H9 (cell line): ENCODE measurements around the gene UCP2. TPM values are rescaled to one million over a fixed set of nuclear protein-coding genes. Genes with fewer than 3 reads are reported as not detected.

Experiments
- DNase-seq: peaks from one replicate; pipeline ENCODE4 v3.0.0-alpha.2; 2017
- H2AFZ ChIP-seq: one replicate; pipeline ENCODE4 v1.6.1; 2013; ENCODE audit warnings: mild to moderate bottlenecking, low read length, control low read depth, moderate library complexity
- H2AK5ac ChIP-seq: 2 replicates; pipeline ENCODE4 v1.6.1; 2013; ENCODE audit warnings: low read length, control low read depth, mixed read lengths; ENCODE audit not compliant: insufficient read length
- H2BK120ac ChIP-seq: one replicate; pipeline ENCODE4 v1.6.1; 2013; ENCODE audit warnings: low read depth, mild to moderate bottlenecking, low read length, control low read depth, inconsistent platforms; ENCODE audit not compliant: poor library complexity, severe bottlenecking
- H2BK12ac ChIP-seq: 2 replicates; pipeline ENCODE4 v1.6.1; 2013; ENCODE audit warnings: low read length, control low read depth, mixed read lengths, low read depth; ENCODE audit not compliant: insufficient read length
- H2BK15ac ChIP-seq: 2 replicates; pipeline ENCODE4 v1.6.1; 2013; ENCODE audit warnings: low read depth, low read length, control low read depth
- H2BK20ac ChIP-seq: one replicate; pipeline ENCODE4 v1.6.1; 2013; ENCODE audit warnings: low read depth, mild to moderate bottlenecking, low read length, control low read depth, inconsistent platforms; ENCODE audit not compliant: poor library complexity, severe bottlenecking
- H2BK5ac ChIP-seq: 2 replicates; pipeline ENCODE4 v1.6.1; 2013; ENCODE audit warnings: low read length, control low read depth, mixed read lengths; ENCODE audit not compliant: insufficient read length
- H3K14ac ChIP-seq: 2 replicates; pipeline ENCODE4 v1.6.1; 2013; ENCODE audit warnings: low read length, control low read depth; ENCODE audit not compliant: insufficient read depth
- H3K18ac ChIP-seq: 2 replicates; pipeline ENCODE4 v1.6.1; 2013; ENCODE audit warnings: low read depth, mild to moderate bottlenecking, mixed read lengths, low read length, control low read depth; ENCODE audit not compliant: insufficient read length
- H3K23ac ChIP-seq: 2 replicates; pipeline ENCODE4 v1.6.1; 2013; ENCODE audit warnings: low read length, control low read depth, mixed read lengths, low read depth; ENCODE audit not compliant: insufficient read length
- H3K23me2 ChIP-seq: 2 replicates; pipeline ENCODE4 v1.6.1; 2013; ENCODE audit warnings: low read depth, mild to moderate bottlenecking, mixed read lengths, low read length, control low read depth; ENCODE audit not compliant: insufficient read length, poor library complexity, severe bottlenecking
- H3K27ac ChIP-seq: 2 replicates; pipeline ENCODE4 v1.5.1; 2013; ENCODE audit warnings: low read length, control low read depth, mixed read lengths, low read depth; ENCODE audit not compliant: insufficient read length
- H3K27me3 ChIP-seq: 2 replicates; pipeline ENCODE4 v1.6.1; 2013; ENCODE audit warnings: low read length, control low read depth, inconsistent platforms; ENCODE audit not compliant: insufficient read depth
- H3K4ac ChIP-seq: 2 replicates; pipeline ENCODE4 v1.6.1; 2013; ENCODE audit warnings: low read depth, mild to moderate bottlenecking, control low read depth, inconsistent platforms, low read length, moderate library complexity
- H3K4me1 ChIP-seq: 2 replicates; pipeline ENCODE4 v1.6.1; 2013; ENCODE audit warnings: low read length, control low read depth, inconsistent platforms; ENCODE audit not compliant: insufficient read depth
- H3K4me2 ChIP-seq: 2 replicates; pipeline ENCODE4 v1.6.1; 2013; ENCODE audit warnings: low read length, control low read depth, mixed read lengths; ENCODE audit not compliant: insufficient read length, insufficient read depth
- H3K56ac ChIP-seq: 2 replicates; pipeline ENCODE4 v1.6.1; 2013; ENCODE audit warnings: low read depth, mild to moderate bottlenecking, mixed read lengths, low read length, control low read depth; ENCODE audit not compliant: insufficient read length
- H3K79me1 ChIP-seq: 2 replicates; pipeline ENCODE4 v1.6.1; 2013; ENCODE audit warnings: low read depth, mild to moderate bottlenecking, moderate library complexity, low read length, control low read depth, inconsistent platforms; ENCODE audit not compliant: insufficient read depth, poor library complexity, severe bottlenecking
- H3K79me2 ChIP-seq: 2 replicates; pipeline ENCODE4 v1.6.1; 2013; ENCODE audit warnings: low read length, control low read depth, inconsistent platforms; ENCODE audit not compliant: insufficient read depth
- H3K9ac ChIP-seq: 2 replicates; pipeline ENCODE4 v1.6.1; 2013; ENCODE audit warnings: low read length, control low read depth, mixed read lengths; ENCODE audit not compliant: insufficient read length; ENCODE audit errors: extremely low read depth
- H3K9me3 ChIP-seq: one replicate; pipeline ENCODE4 v1.6.1; 2013; ENCODE audit warnings: low read depth, low read length, inconsistent platforms; ENCODE audit not compliant: control insufficient read depth
- H3T11ph ChIP-seq: one replicate; pipeline ENCODE4 v1.6.1; 2013; ENCODE audit warnings: mild to moderate bottlenecking, low read length, control low read depth, inconsistent platforms
- H4K20me1 ChIP-seq: one replicate; pipeline ENCODE4 v1.6.1; 2013; ENCODE audit not compliant: control insufficient read depth, insufficient read length, insufficient read depth
- H4K5ac ChIP-seq: 2 replicates; pipeline ENCODE4 v1.6.1; 2013; ENCODE audit warnings: low read depth, mild to moderate bottlenecking, mixed read lengths, low read length, control low read depth; ENCODE audit not compliant: insufficient read length
- H4K8ac ChIP-seq: replicated peaks from 2 replicates; pipeline ENCODE4 v1.6.1; 2013; ENCODE audit warnings: low read length, control low read depth, mixed read lengths, low read depth; ENCODE audit not compliant: insufficient read length
- H4K91ac ChIP-seq: 2 replicates; pipeline ENCODE4 v1.6.1; 2013; ENCODE audit warnings: low read depth, mild to moderate bottlenecking, moderate library complexity, mixed read lengths, low read length, control low read depth; ENCODE audit not compliant: insufficient read length
- H3K27ac Mint-ChIP-seq, 3 experiments: 2 replicates in 2 of 3; 3 replicates in 1 of 3; pipeline ENCODE4 v1.8.0; 2020 to 2021; ENCODE audit warnings: mixed read lengths in 3 of 3, mild to moderate bottlenecking in 1 of 3, moderate library complexity in 1 of 3
- H3K27me3 Mint-ChIP-seq: 2 replicates; pipeline ENCODE4 v1.8.0; 2021; ENCODE audit warnings: low read depth, mild to moderate bottlenecking, moderate library complexity, mixed read lengths
- H3K36me3 Mint-ChIP-seq, 3 experiments: 2 replicates in 2 of 3; 3 replicates in 1 of 3; pipeline ENCODE4 v1.8.0; 2020 to 2021; ENCODE audit warnings: low read depth in 3 of 3, mixed read lengths in 3 of 3; ENCODE audit not compliant: insufficient read depth in 1 of 3
- H3K4me1 Mint-ChIP-seq, 2 experiments: 2 replicates each; pipeline ENCODE4 v1.8.0; 2020; ENCODE audit warnings: mixed read lengths in 2 of 2
- H3K4me3 Mint-ChIP-seq, 2 experiments: 2 replicates in 1 of 2; 3 replicates in 1 of 2; pipeline ENCODE4 v1.8.0; 2020 to 2021; ENCODE audit warnings: mild to moderate bottlenecking in 2 of 2, mixed read lengths in 2 of 2, moderate library complexity in 1 of 2
- H3K9me3 Mint-ChIP-seq, 2 experiments: 2 replicates in 1 of 2; 3 replicates in 1 of 2; pipeline ENCODE4 v1.8.0; 2020; ENCODE audit warnings: mild to moderate bottlenecking in 2 of 2, mixed read lengths in 2 of 2, moderate library complexity in 1 of 2
- CTCF ChIP-seq: fragments of 200-600 bp; sonication (generic); conservative IDR thresholded peaks from 3 replicates; pipeline ENCODE4 v1.8.0; 2021; ENCODE audit warnings: antibody characterized with exemption, mild to moderate bottlenecking
- WGBS: extraction: QIAGEN DNeasy Blood & Tissue Kit; methylation state at CpG from one replicate; pipeline ENCODE4 v1.1.7; 2013; ENCODE audit warnings: missing lambda C conversion rate, low lambda C conversion rate, mixed read lengths; ENCODE audit not compliant: insufficient read length; ENCODE audit errors: extremely low coverage; 5-methylcytosine and 5-hydroxymethylcytosine counted together
- total RNA-seq: library from RNA; stranded (reverse); gene quantifications from 2 replicates; pipeline ENCODE4 v1.2.1, GENCODE V29; 2021

The UCP2 gene
- total RNA-seq, 1 experiment from 2014 or later: 62.1 TPM

- H2BK15ac ChIP-seq: no peak overlapping the region
- H4K20me1 ChIP-seq: no peaks in the 10 kb centered on the region
- H3K14ac ChIP-seq: no peak overlapping the region
- no peak overlapping the region for H3K4ac ChIP-seq
- no peak overlapping the region for H3K27ac ChIP-seq
- H3K9ac ChIP-seq: no peak overlapping the region
- no peak overlapping the region for H3K23ac ChIP-seq
- no peaks in the 10 kb centered on the region for H3K23me2 ChIP-seq
- Mint-ChIP-seq H3K4me3 (no peak overlapping the region), H3K9me3 (peaks cover 22 to 25% of the 10 kb centered on the region in 2 experiments), H3K27me3 (peaks cover 3% of the 10 kb centered on the region; the same call in 1 of the 2 replicates), H3K36me3 (peaks cover 7 to 19% (median 12%) of the 10 kb centered on the region in 3 experiments; a peak in 6 of 7 replicates), H3K4me1 (no peaks in the 10 kb centered on the region), H3K27ac (no peak overlapping the region)
- H4K91ac ChIP-seq: no peak overlapping the region
- no peak overlapping the region for H3K4me2 ChIP-seq
- H3K4me1 ChIP-seq: no peaks in the 10 kb centered on the region
- no peak overlapping the region for H2BK5ac ChIP-seq
- no peak overlapping the region for H3T11ph ChIP-seq
- no peaks in the 10 kb centered on the region for H3K79me2 ChIP-seq
- no peak overlapping the region for H2AFZ ChIP-seq
- no peak overlapping the region for H2AK5ac ChIP-seq
- no peak overlapping the region for H3K18ac ChIP-seq
- H4K5ac ChIP-seq: no peak overlapping the region
- no peak overlapping the region for H2BK120ac ChIP-seq
- H3K79me1 ChIP-seq: no peaks in the 10 kb centered on the region
- H2BK12ac ChIP-seq: no peak overlapping the region
- WGBS: no CpG with 5 or more reads among the region's 6 CpGs
- no peaks in the 10 kb centered on the region for H3K27me3 ChIP-seq
- H3K56ac ChIP-seq: no peak overlapping the region
- no peak overlapping the region for H4K8ac ChIP-seq
- DNase-seq: no peak
- no peak overlapping the region for H2BK20ac ChIP-seq
- H3K9me3 ChIP-seq: peaks cover 11% of the 10 kb centered on the region
- no peak for TF ChIP-seq CTCF
Observed at GRCh38 chr11:73944085-73944484, 38.6 kb downstream of the UCP2 start.
